Stimulated activated CD8-positive, alpha-beta memory T cell treated with anti-CD3 and anti-CD28 coated beads, Interleukin-15, amount 100 ng/mL, for 1 hour (primary cell): ENCODE measurements around the gene COPS8.

Source experiments
- DNase-seq: peaks from one replicate; pipeline ENCODE4 v3.0.0-alpha.2; 2020; ENCODE audit warnings: low read depth

COPS8 gene

DNA sequence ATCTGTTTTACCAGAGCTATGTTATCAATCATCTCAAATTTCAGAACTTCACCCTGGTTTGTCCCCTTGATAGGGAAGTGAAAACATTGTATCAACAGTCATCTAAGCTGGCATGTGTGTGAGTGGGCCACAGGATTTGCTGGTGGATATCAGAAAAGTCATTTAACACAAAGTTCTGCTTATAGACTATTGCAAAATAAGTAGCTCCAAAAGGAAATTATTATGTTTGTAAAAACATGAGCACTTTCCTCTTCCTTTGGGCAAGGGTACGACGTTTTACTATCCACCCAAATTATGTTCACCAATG lies 20.7 kb upstream of the COPS8 start:
- no peak for DNase-seq

- DNase-seq: no peak
Measured at GRCh38 chr2:237066396-237066795, 19.3 kb upstream of the COPS8 start.

GRCh38 chr2:237068005-237068576 lies 17.6 kb upstream of the COPS8 start:
- DNase-seq: no peak

- DNase-seq: peak; percentile 63
Measured at GRCh38 chr2:237072067-237072931, 13.4 kb upstream of the COPS8 start.

DNA sequence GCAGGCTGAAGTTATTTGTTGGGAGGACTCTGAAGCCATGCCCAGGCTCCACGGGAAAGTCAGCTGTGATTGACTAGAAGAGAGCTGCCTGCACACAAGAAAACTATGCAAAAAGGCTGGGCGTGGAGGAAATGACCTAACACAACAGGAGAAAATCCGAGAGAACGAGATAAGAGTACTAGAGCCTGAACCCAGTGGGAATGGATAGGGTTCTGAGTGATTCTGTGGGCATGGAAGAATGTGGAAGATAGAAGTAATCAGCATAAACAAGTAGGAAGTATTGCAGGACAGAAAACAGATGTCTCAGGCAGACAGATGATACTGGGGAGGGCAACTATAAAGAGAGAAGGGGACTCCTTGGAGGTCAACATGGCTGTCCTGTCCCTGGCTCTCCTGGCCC lies 12.1 kb upstream of the COPS8 start:
- DNase-seq: no peak

DNA sequence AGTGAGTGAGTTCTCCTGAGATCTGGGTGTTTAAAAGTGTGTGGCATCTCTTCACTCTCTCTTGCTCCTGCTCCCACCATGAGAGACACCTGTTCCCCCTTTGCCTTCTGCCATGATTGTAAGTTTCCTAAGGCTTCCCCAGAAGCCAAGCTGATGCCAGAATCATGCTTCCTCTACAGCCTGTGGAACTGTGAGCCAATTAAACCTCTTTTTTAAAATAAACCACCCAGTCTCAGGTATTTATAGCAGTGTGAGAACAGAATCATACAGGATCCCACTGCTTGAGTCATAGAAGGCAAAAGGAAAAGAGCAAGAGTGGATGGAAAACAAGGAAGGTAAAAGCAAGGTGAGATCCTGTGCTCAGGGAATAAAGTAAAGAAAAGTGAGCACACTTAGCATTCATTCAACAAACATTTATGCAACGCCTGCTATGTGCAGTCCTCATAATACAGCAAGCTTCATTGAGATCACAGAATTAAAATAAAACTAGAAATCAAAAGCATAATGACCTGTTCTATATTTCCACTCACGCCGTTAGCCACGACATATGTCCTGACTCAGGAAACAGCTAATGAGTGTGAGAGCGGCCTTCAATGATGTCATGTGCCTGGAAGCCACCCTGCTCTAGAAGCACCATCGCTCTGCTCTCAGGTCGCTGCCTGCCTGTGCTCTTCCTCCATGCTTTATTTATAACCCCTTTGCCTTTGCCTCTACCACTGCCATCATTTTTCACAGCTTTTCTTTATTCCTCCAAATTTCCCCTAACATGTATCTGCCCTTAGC lies 11.3 kb upstream of the COPS8 start:
- DNase-seq: no peak

DNA sequence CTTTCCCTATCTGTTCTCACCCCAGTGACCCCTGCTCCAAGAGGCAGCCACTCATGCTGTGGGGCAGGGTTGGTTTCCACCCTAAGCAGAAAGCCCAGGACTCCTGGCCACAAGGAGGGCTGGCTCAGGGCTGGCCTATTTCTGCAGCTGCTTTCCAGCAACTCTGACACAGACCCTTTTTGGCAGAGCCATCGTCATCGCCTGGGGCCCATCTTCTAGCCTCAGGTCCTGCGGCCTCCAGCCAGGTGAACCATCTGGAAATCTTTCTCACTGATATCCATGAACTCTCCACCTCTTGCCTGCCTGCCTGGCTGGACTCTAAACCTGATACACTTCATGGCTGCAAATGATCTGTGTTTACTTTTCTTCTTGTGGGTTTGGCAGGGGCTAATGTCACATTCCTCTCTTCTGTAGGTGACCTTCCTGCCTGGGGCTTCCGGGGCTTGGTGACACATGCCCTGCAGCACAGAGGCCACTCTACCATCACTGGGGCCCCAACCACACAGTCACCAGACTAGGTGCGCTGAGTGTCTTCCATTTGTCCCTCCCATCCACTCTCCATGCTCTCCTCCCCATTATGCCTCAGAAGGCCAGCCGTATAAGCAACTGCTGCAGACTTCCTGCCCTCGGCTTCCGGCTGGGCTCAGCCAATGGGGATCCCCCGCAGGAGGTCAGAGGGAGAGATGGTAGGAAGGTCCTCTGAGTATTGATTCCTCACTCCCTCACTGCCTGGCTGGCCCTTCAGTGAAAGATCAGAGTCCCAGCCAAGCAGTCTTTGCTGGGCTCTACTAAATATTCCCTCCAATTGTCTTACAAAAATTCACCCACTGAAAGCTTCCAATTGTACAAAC lies 9.7 kb upstream of the COPS8 start:
- no peak for DNase-seq

DNA sequence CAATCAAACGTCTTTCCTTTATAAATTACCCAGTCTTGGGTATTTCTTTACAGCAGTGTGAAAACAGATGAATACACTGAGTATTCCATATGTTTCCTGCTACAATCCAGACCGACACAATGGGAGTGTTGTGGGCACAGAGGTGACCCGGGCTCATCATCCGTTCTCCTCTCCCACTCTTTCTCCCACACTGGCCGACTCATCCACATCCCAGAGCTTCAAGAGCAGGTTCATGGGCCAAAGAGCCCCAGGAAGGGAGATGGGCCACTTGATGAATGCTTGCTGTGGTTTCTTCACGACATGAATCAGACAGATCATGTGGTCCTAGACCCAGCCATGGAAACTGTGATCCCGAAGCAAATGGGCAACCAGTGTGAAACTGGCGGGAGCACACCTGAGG lies 4.1 kb upstream of the COPS8 start:
- no peak for DNase-seq

GRCh38 chr2:237083026-237083425 lies 2.7 kb upstream of the COPS8 start:
- no peak for DNase-seq

DNA sequence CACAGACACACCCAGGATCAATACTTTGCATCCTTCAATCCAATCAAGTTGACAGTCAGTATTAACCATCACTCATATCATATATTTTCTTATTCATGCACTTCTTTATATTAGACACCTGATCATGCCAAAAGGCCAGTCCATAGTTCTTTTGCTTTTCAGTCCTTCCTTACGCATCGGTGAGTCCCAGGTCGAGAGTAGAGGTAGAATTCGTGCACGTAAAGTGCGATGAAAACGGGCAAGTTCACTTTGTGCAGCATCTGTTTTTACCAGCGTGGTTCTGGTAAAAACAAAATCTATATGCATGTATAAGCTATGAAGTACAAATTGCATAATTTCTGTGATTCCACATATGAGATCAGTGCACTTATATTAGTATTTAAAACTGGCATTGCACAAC lies 1.2 kb upstream of the COPS8 start:
- DNase-seq: no peak

- DNase-seq: no peak
Measured at GRCh38 chr2:237090906-237091305, 5.2 kb downstream of the COPS8 start.

GRCh38 chr2:237091779-237092436 lies 6.2 kb downstream of the COPS8 start:
- no peak for DNase-seq

GRCh38 chr2:237092506-237092905 lies 6.8 kb downstream of the COPS8 start:
- no peak for DNase-seq

DNA sequence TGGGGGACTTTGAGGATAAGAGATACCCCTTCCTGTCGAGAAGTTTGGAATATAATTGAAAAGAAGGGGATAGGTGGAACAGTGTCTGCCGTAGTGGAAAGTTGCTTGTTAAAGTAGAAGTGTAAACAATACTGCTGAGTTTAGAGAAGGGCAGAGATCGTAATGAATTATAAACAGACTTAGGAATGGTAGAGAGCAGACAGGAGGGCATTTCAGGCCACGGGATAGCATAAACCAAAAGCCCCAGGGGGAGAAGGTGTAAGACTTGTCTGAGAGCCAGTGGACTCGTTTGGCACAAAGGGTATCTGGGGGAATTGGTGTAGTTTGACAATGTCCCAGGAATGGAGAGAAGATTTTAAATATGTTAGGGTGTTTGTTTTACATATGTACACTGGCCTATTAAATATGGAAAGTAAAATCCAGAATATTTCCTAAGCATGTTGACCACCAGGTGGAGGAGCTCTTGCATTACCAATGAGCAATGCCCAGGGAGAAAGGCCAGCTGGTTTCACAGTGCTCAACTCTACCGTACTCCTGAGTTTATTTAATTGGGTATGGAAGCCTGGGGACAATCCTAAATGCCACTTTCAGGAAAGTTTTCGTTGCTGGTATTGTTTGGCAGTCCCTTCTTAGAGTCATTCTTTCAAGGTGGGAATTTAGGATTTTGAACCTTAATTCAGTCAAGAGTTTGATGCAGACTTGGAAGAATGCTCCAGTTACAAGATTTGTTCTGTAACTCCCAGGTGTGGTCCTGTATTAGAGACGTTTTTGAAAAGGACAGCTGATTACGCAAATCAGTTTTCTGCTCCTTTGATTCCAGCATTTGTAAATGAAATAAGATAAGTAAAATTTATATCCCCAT lies 7.5 kb downstream of the COPS8 start:
- DNase-seq: no peak

DNA sequence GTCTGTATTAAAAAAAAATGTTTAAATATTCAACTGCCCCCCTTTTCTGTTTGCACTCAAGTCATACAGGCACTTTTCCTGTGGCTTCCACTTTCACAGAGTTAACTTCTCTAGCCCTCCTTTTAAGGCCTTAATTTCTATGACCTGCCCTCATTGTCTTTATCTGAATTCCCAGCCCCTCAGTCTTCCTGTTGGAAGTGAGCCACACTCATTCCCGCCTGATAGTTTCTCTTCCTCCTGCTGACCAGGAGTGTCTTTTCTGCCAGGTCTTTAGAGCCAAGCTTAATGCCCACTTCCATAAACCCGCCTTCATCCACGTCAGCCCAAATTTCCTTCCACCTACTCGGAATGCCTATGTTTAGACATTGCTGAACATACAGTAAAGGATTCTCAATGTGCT lies 10.5 kb downstream of the COPS8 start:
- no peak for DNase-seq

DNA sequence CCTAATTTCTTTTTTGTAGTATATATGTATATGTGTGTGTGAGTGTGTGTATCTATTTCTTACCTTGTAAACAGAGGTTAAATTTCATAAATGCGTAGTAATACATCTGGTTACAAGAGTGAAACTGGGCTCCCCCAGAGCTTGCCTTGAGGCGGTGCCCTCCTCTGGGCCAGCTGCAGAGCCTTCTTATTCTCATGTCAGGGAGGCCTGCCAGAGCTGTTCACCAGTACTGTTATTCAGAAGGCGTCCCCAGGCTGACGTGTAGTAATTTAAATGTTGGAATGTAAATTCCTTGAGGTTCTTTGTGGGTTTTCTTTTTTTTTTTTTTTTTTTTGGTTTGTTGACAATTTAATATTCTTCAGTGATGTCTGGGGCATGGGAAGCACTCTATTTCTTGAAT lies 11.2 kb downstream of the COPS8 start:
- DNase-seq: no peak

- DNase-seq: no peak
Measured at GRCh38 chr2:237097326-237097910, 11.7 kb downstream of the COPS8 start.

DNA sequence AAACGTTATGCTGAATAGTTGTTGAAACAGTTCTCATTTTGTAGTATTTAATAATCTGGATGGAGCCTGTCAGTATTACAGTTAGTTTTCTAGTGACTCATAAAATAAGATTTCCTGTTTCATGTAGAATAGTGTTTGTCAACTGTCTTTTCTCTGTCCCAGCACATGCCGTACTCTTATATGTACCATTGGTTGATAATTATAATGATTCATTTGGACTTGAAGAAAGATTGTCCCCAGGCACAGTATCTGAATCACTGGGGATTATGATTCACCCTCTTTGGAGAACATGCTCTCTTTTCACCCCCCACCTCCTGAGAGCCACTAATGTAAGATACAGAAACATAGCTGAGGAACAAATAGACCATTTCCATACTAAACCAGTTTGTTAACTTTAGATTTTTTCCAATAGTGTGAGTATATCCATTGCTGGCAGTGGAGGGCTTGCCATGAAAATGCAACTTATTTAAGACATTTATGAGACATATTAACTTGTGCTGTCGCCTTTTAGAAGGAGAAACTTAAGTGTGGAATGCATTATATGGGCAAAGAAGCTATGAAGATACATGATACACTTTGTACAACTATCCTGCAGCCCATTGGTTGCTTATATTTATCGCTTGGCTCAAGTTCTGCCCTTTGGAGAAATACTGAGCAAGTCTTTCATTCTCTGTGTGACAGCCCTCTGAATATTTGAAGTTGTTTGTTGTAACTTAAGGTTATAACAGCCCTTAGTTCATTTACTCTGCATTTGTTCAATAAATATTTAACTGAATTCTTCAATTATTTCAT lies 12.4 kb downstream of the COPS8 start:
- DNase-seq: no peak

GRCh38 chr2:237099804-237100203 lies 14.1 kb downstream of the COPS8 start:
- no peak for DNase-seq
